SU-DHL-6 (cell line): ENCODE results near the gene PDC.

Experiments used
- H2AFZ ChIP-seq: fragments of 200-600 bp; sonication (generic); 2 replicates; pipeline ENCODE4 v1.6.1; 2014; ENCODE audit warnings: low read depth, mild to moderate bottlenecking, moderate library complexity, mixed read lengths, antibody characterized with exemption, low read length; ENCODE audit not compliant: severe bottlenecking
- H3F3A ChIP-seq: fragments of 200-600 bp; shearing (Covaris generic); 2 replicates; pipeline ENCODE4 v1.6.0; 2016; ENCODE audit warnings: antibody characterized with exemption, mild to moderate bottlenecking; ENCODE audit not compliant: insufficient read depth
- H3K27ac ChIP-seq: fragments of 200-600 bp; sonication (generic); 2 replicates; pipeline ENCODE4 v1.5.1; 2016; ENCODE audit warnings: low read depth, mild to moderate bottlenecking, low read length, moderate library complexity, mixed read lengths
- H3K27me3 ChIP-seq: fragments of 200-600 bp; sonication (generic), shearing (Covaris generic); 2 replicates; pipeline ENCODE4 v1.6.0; 2014; ENCODE audit warnings: mild to moderate bottlenecking, low read length
- H3K36me3 ChIP-seq: fragments of 200-600 bp; sonication (generic); 2 replicates; pipeline ENCODE4 v1.6.1; 2014; ENCODE audit warnings: mild to moderate bottlenecking, low read length, mixed read lengths
- H3K4me2 ChIP-seq: fragments of 300-600, 200-600 bp; shearing (Covaris generic), sonication (generic); 2 replicates; pipeline ENCODE4 v1.6.0; 2014; ENCODE audit warnings: low read length, low read depth, mild to moderate bottlenecking; ENCODE audit not compliant: poor library complexity, severe bottlenecking
- H3K4me3 ChIP-seq: fragments of 200-600 bp; sonication (generic); 2 replicates; pipeline ENCODE4 v1.5.1; 2014; ENCODE audit warnings: antibody characterized with exemption, low read length, mild to moderate bottlenecking, mixed read lengths; ENCODE audit not compliant: insufficient read depth, poor library complexity, severe bottlenecking
- H3K79me2 ChIP-seq: fragments of 200-600 bp; sonication (generic); 2 replicates; pipeline ENCODE4 v1.6.1; 2014; ENCODE audit warnings: mild to moderate bottlenecking, low read length, moderate library complexity; ENCODE audit not compliant: insufficient read depth
- H3K9ac ChIP-seq: fragments of 200-600 bp; sonication (generic); 2 replicates; pipeline ENCODE4 v1.7.0; 2014; ENCODE audit warnings: mild to moderate bottlenecking, low read length
- H3K9me2 ChIP-seq: fragments of 200-600 bp; sonication (generic); replicated peaks from 2 replicates; pipeline ENCODE4 v1.6.1; 2014; ENCODE audit warnings: low read length; ENCODE audit not compliant: insufficient read depth
- H3K9me3 ChIP-seq: fragments of 200-600 bp; sonication (generic); 2 replicates; pipeline ENCODE4 v1.6.1; 2014; ENCODE audit warnings: low read length, mixed read lengths; ENCODE audit not compliant: insufficient read depth
- H4K20me1 ChIP-seq: fragments of 200-600 bp; sonication (generic); 2 replicates; pipeline ENCODE4 v1.6.1; 2014; ENCODE audit warnings: low read depth, mild to moderate bottlenecking, antibody characterized with exemption, low read length, moderate library complexity, mixed read lengths
- EZH2phosphoT487 ChIP-seq: fragments of 200-600 bp; sonication (generic), shearing (Covaris generic); conservative IDR thresholded peaks from 2 replicates; pipeline ENCODE4 v1.6.1; 2018; ENCODE audit warnings: mild to moderate bottlenecking, antibody characterized with exemption, low read length, moderate library complexity, mixed read lengths
- TF ChIP-seq, protein P1 (sequence below): fragments of 200-600 bp; sonication (generic); IDR thresholded peaks from one replicate; pipeline ENCODE4 v1.5.1; 2017; ENCODE audit warnings: antibody characterized with exemption, mild to moderate bottlenecking, low read length, moderate library complexity; ENCODE audit not compliant: insufficient read depth, poor library complexity, severe bottlenecking

The PDC gene

GRCh38 chr1:186456729-186457255 is 4.1 kb downstream of the PDC start:
- Histone ChIP-seq H3K4me2 (peak overlapping the region; percentile 11), H3K9ac (no peak overlapping the region), H3K9me2 (no peaks in the 10 kb centered on the region), H4K20me1 (no peaks in the 10 kb centered on the region), H3K27me3 (no peaks in the 10 kb centered on the region), H3K36me3 (no peaks in the 10 kb centered on the region), H3K4me3 (no peak overlapping the region), H2AFZ (peak overlapping the region; percentile 1), H3K9me3 (no peaks in the 10 kb centered on the region), H3K79me2 (no peaks in the 10 kb centered on the region), H3K27ac (no peak overlapping the region), H3F3A (no peaks in the 10 kb centered on the region)
- no peak for TF ChIP-seq EZH2phosphoT487
- TF ChIP-seq, protein P1, sequence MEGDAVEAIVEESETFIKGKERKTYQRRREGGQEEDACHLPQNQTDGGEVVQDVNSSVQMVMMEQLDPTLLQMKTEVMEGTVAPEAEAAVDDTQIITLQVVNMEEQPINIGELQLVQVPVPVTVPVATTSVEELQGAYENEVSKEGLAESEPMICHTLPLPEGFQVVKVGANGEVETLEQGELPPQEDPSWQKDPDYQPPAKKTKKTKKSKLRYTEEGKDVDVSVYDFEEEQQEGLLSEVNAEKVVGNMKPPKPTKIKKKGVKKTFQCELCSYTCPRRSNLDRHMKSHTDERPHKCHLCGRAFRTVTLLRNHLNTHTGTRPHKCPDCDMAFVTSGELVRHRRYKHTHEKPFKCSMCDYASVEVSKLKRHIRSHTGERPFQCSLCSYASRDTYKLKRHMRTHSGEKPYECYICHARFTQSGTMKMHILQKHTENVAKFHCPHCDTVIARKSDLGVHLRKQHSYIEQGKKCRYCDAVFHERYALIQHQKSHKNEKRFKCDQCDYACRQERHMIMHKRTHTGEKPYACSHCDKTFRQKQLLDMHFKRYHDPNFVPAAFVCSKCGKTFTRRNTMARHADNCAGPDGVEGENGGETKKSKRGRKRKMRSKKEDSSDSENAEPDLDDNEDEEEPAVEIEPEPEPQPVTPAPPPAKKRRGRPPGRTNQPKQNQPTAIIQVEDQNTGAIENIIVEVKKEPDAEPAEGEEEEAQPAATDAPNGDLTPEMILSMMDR = no peak

DNA sequence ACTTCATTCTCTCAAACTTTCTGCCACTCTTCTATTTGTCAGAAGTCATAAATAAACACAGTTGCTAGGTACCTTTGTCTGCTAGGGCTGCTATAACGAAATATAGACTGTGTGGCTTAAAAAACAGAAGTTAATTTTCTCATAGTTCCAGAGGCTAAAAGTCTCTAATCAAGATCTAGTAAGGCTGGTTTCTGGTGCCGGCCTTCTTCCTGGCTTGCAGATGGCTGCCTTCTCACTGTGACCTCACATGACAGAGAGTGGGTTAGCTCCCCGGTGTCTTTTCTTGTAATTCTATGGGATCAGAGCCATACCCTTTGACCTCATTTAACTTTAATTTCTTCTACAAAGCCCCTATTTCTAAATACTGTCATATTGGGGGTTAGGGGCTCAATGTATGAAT is 5.9 kb downstream of the PDC start:
- no peaks in the 10 kb centered on the region for H3F3A ChIP-seq
- H3K36me3 ChIP-seq = no peaks in the 10 kb centered on the region
- H3K9me2 ChIP-seq = no peaks in the 10 kb centered on the region
- H3K27ac ChIP-seq = no peak overlapping the region
- no peak overlapping the region for H3K9ac ChIP-seq
- H3K9me3 ChIP-seq = no peaks in the 10 kb centered on the region
- H3K79me2 ChIP-seq = no peaks in the 10 kb centered on the region
- H4K20me1 ChIP-seq = no peaks in the 10 kb centered on the region
- no peak overlapping the region for H3K4me3 ChIP-seq
- H2AFZ ChIP-seq = no peak overlapping the region
- H3K4me2 ChIP-seq = no peak overlapping the region
- H3K27me3 ChIP-seq = no peaks in the 10 kb centered on the region
- no peak for TF ChIP-seq EZH2phosphoT487
- TF ChIP-seq, protein P1 = no peak

GRCh38 chr1:186446152-186446551 is 14.8 kb downstream of the PDC start:
- Histone ChIP-seq H4K20me1 (no peaks in the 10 kb centered on the region), H2AFZ (no peak overlapping the region), H3K9me2 (no peaks in the 10 kb centered on the region), H3K79me2 (no peaks in the 10 kb centered on the region), H3K4me2 (no peak overlapping the region), H3K9me3 (no peaks in the 10 kb centered on the region), H3K36me3 (no peaks in the 10 kb centered on the region), H3K27me3 (no peaks in the 10 kb centered on the region), H3K4me3 (no peak overlapping the region), H3K27ac (no peak overlapping the region), H3F3A (no peaks in the 10 kb centered on the region), H3K9ac (no peak overlapping the region)
- no peak for TF ChIP-seq EZH2phosphoT487

DNA sequence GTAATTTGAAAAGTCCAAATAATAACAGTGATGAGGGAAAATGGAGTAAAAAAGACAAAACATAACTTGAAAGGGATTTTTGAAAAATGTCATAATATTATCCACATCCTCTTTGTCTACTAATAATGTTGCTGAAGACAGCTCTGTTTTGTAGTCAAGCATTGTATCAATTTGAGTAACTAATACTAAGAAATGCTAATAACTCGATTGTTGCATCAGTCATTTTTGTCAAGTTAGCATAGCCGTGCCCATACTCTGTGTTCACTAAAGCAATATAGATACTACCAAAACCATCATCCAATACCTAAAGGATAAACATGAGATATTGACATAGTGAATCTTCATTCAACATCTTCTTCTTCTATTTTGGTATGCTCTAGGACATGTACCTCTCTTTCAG is 17.3 kb downstream of the PDC start:
- Histone ChIP-seq H3F3A (no peaks in the 10 kb centered on the region), H4K20me1 (no peaks in the 10 kb centered on the region), H3K27me3 (no peaks in the 10 kb centered on the region), H3K36me3 (no peaks in the 10 kb centered on the region), H3K79me2 (no peaks in the 10 kb centered on the region), H3K9ac (no peak overlapping the region), H3K27ac (no peak overlapping the region), H3K4me2 (no peak overlapping the region), H2AFZ (no peak overlapping the region), H3K9me2 (no peaks in the 10 kb centered on the region), H3K9me3 (no peaks in the 10 kb centered on the region), H3K4me3 (no peak overlapping the region)
- TF ChIP-seq, protein P1 = no peak
- no peak for TF ChIP-seq EZH2phosphoT487
